Measurements from ENCODE around the gene USP28. TPM values are rescaled to one million over a fixed set of nuclear protein-coding genes. Genes with fewer than 3 reads are reported as not detected.
"Not testable (repeated sequence)": the region's sequence is repeated elsewhere in the genome, so short reads cannot be mapped to it uniquely, and the experiment has no call there.

The USP28 gene
- total and polyA plus RNA-seq, 4 donors, result 8.4 to 28.5 (median 17.5) TPM

GRCh38 chr11:113779496-113779895, 95.9 kb downstream of the USP28 start, which contains the start of gene CLDN25:
TSS of gene CLDN25 (plus strand) at chr11:113779796. CDS start at chr11:113779796, 0 bp downstream.
- 76 to 79% methylated on average over 4 of the region's 4 CpGs for WGBS, 2 donors

GRCh38 chr11:113778111-113778910, 97.1 kb downstream of the USP28 start:
- ATAC-seq (ENCODE audit: low FRiP score) (no peak), DNase-seq (peak in 1 of 2 donors; percentile 53)
- intact Hi-C loops (cut with DNase I), result no loop called here
- WGBS, 2 donors, result 30 to 32% methylated on average over 11 of the region's 11 CpGs
- Histone ChIP-seq H3K4me3 (ENCODE audit: low read length in 2 of 2) (no peak overlapping the region), H3K4me1 (ENCODE audit: control insufficient read depth in 1 of 2, insufficient read depth in 2 of 2, low read length in 2 of 2) (no peaks in the 10 kb centered on the region), H3K27me3 (ENCODE audit: control insufficient read depth in 1 of 2, insufficient read depth in 2 of 2, low read length in 1 of 2) (no peaks in the 10 kb centered on the region), H3K36me3 (ENCODE audit: control insufficient read depth in 1 of 2, insufficient read depth in 2 of 2, low read length in 1 of 2) (no peaks in the 10 kb centered on the region), H3K9me3 (ENCODE audit: control insufficient read depth, low read length) (no peaks in the 10 kb centered on the region), H3K27ac (ENCODE audit: low read depth in 1 of 2, low read length in 2 of 2) (peak overlapping the region; percentile 23 to 83)

More at GRCh38 chr11:113779496-113779895, 95.9 kb downstream of the USP28 start, which contains the start of gene CLDN25:
- Histone ChIP-seq H3K4me3 (ENCODE audit: low read length in 2 of 2) (no peak within 1 kb of the TSS), H3K27ac (ENCODE audit: low read depth in 1 of 2, low read length in 2 of 2) (no peak within 1 kb of the TSS), H3K4me1 (ENCODE audit: control insufficient read depth in 1 of 2, insufficient read depth in 2 of 2, low read length in 2 of 2) (no peaks in the 10 kb centered on the region), H3K9me3 (ENCODE audit: control insufficient read depth, low read length) (no peaks in the 10 kb centered on the region), H3K36me3 (ENCODE audit: control insufficient read depth in 1 of 2, insufficient read depth in 2 of 2, low read length in 1 of 2) (no peaks in the 10 kb centered on the region), H3K27me3 (ENCODE audit: control insufficient read depth in 1 of 2, insufficient read depth in 2 of 2, low read length in 1 of 2) (no peaks in the 10 kb centered on the region)
- intact Hi-C loops (cut with DNase I), result no loop called here
- DNase-seq (no peak), ATAC-seq (ENCODE audit: low FRiP score) (no peak)

- intact Hi-C loops (cut with DNase I), result no loop called here
- Histone ChIP-seq H3K27me3 (ENCODE audit: control insufficient read depth in 1 of 2, insufficient read depth in 2 of 2, low read length in 1 of 2) (no peaks in the 10 kb centered on the region), H3K36me3 (ENCODE audit: control insufficient read depth in 1 of 2, insufficient read depth in 2 of 2, low read length in 1 of 2) (no peaks in the 10 kb centered on the region), H3K4me3 (ENCODE audit: low read length in 2 of 2) (peak overlapping the region in 1 of 2 donors; percentile 65), H3K4me1 (ENCODE audit: control insufficient read depth in 1 of 2, insufficient read depth in 2 of 2, low read length in 2 of 2) (peaks cover 0 to 4% of the 10 kb centered on the region in 2 donors), H3K9me3 (ENCODE audit: control insufficient read depth, low read length) (no peaks in the 10 kb centered on the region), H3K27ac (ENCODE audit: low read depth in 1 of 2, low read length in 2 of 2) (no peak overlapping the region)
- WGBS, 2 donors, result 0 to 2% methylated on average over 1 of the region's 1 CpG
- DNase-seq, result no peak
- no peak for ATAC-seq (ENCODE audit: low FRiP score)
Observed at GRCh38 chr11:113774174-113774503, 101.2 kb downstream of the USP28 start.

GRCh38 chr11:113773416-113774173, 101.8 kb downstream of the USP28 start, which contains the start of gene ZW10:
TSS of gene ZW10 (minus strand) at chr11:113773692. CDS start at chr11:113773666, 26 bp downstream.
- peak; percentile 98 to 99 for DNase-seq
- intact Hi-C loops (cut with DNase I), result no loop called here

GRCh38 chr11:113773092-113773415, 102.3 kb downstream of the USP28 start:
- Histone ChIP-seq H3K9me3 (ENCODE audit: control insufficient read depth, low read length) (no peaks in the 10 kb centered on the region), H3K4me1 (ENCODE audit: control insufficient read depth in 1 of 2, insufficient read depth in 2 of 2, low read length in 2 of 2) (peaks cover 0 to 4% of the 10 kb centered on the region in 2 donors), H3K27ac (ENCODE audit: low read depth in 1 of 2, low read length in 2 of 2) (peak overlapping the region in 1 of 2 donors; percentile 20), H3K4me3 (ENCODE audit: low read length in 2 of 2) (peak overlapping the region; percentile 61 to 82), H3K27me3 (ENCODE audit: control insufficient read depth in 1 of 2, insufficient read depth in 2 of 2, low read length in 1 of 2) (no peaks in the 10 kb centered on the region), H3K36me3 (ENCODE audit: control insufficient read depth in 1 of 2, insufficient read depth in 2 of 2, low read length in 1 of 2) (no peaks in the 10 kb centered on the region)
- peak in 1 of 2 donors; percentile 57 for DNase-seq
- 1 to 2% methylated on average over 10 of the region's 10 CpGs for WGBS, 2 donors
- ATAC-seq (ENCODE audit: low FRiP score), result peak; percentile 64
- intact Hi-C loops (cut with DNase I), result no loop called here

More at GRCh38 chr11:113773416-113774173, 101.8 kb downstream of the USP28 start, which contains the start of gene ZW10:
- peak; percentile 99 for ATAC-seq (ENCODE audit: low FRiP score)
- peaks cover 0 to 4% of the 10 kb centered on the region in 2 donors for H3K4me1 ChIP-seq (ENCODE audit: control insufficient read depth in 1 of 2, insufficient read depth in 2 of 2, low read length in 2 of 2)
- WGBS, 2 donors, result 0 to 1% methylated on average over 46 of the region's 46 CpGs
- no peaks in the 10 kb centered on the region for H3K27me3 ChIP-seq (ENCODE audit: control insufficient read depth in 1 of 2, insufficient read depth in 2 of 2, low read length in 1 of 2)
- peak within 1 kb of the TSS in 1 of 2 donors; percentile 20 for H3K27ac ChIP-seq (ENCODE audit: low read depth in 1 of 2, low read length in 2 of 2)
- H3K9me3 ChIP-seq (ENCODE audit: control insufficient read depth, low read length), result no peaks in the 10 kb centered on the region
- peak within 1 kb of the TSS; percentile 61 to 82 for H3K4me3 ChIP-seq (ENCODE audit: low read length in 2 of 2)
- H3K36me3 ChIP-seq (ENCODE audit: control insufficient read depth in 1 of 2, insufficient read depth in 2 of 2, low read length in 1 of 2), result no peaks in the 10 kb centered on the region

GRCh38 chr11:113771964-113772363, 103.4 kb downstream of the USP28 start:
- Histone ChIP-seq H3K4me1 (ENCODE audit: control insufficient read depth in 1 of 2, insufficient read depth in 2 of 2, low read length in 2 of 2) (peaks cover 0 to 4% of the 10 kb centered on the region in 2 donors), H3K36me3 (ENCODE audit: control insufficient read depth in 1 of 2, insufficient read depth in 2 of 2, low read length in 1 of 2) (no peaks in the 10 kb centered on the region), H3K4me3 (ENCODE audit: low read length in 2 of 2) (no peak overlapping the region), H3K9me3 (ENCODE audit: control insufficient read depth, low read length) (no peaks in the 10 kb centered on the region), H3K27ac (ENCODE audit: low read depth in 1 of 2, low read length in 2 of 2) (no peak overlapping the region), H3K27me3 (ENCODE audit: control insufficient read depth in 1 of 2, insufficient read depth in 2 of 2, low read length in 1 of 2) (no peaks in the 10 kb centered on the region)
- ATAC-seq (ENCODE audit: low FRiP score) (no peak), DNase-seq (no peak)
- WGBS, 2 donors, result 77 to 94% methylated on average over 3 of the region's 3 CpGs
- intact Hi-C loops (cut with DNase I), result no loop called here

GRCh38 chr11:113764527-113765219, 110.7 kb downstream of the USP28 start:
- no peaks in the 10 kb centered on the region for H3K27me3 ChIP-seq (ENCODE audit: control insufficient read depth in 1 of 2, insufficient read depth in 2 of 2, low read length in 1 of 2)
- no peaks in the 10 kb centered on the region for H3K9me3 ChIP-seq (ENCODE audit: control insufficient read depth, low read length)
- no peak overlapping the region for H3K4me3 ChIP-seq (ENCODE audit: low read length in 2 of 2)
- no peaks in the 10 kb centered on the region for H3K4me1 ChIP-seq (ENCODE audit: control insufficient read depth in 1 of 2, insufficient read depth in 2 of 2, low read length in 2 of 2)
- no peak overlapping the region for H3K27ac ChIP-seq (ENCODE audit: low read depth in 1 of 2, low read length in 2 of 2)
- no peak for DNase-seq
- no peak for ATAC-seq (ENCODE audit: low FRiP score)
- intact Hi-C loops (cut with DNase I), result no loop called here
- H3K36me3 ChIP-seq (ENCODE audit: control insufficient read depth in 1 of 2, insufficient read depth in 2 of 2, low read length in 1 of 2), result peaks cover 1 to 3% of the 10 kb centered on the region in 2 donors
- WGBS, 2 donors, result 89 to 93% methylated on average over 2 of the region's 2 CpGs

- H3K9me3 ChIP-seq (ENCODE audit: control insufficient read depth, low read length); DNase-seq; H3K36me3 ChIP-seq (ENCODE audit: control insufficient read depth in 1 of 2, insufficient read depth in 2 of 2, low read length in 1 of 2); H3K27ac ChIP-seq (ENCODE audit: low read depth in 1 of 2, low read length in 2 of 2); intact Hi-C loops (cut with DNase I); ATAC-seq (ENCODE audit: low FRiP score); H3K4me3 ChIP-seq (ENCODE audit: low read length in 2 of 2); H3K4me1 ChIP-seq (ENCODE audit: control insufficient read depth in 1 of 2, insufficient read depth in 2 of 2, low read length in 2 of 2); H3K27me3 ChIP-seq (ENCODE audit: control insufficient read depth in 1 of 2, insufficient read depth in 2 of 2, low read length in 1 of 2): not testable (repeated sequence)
- 92 to 99% methylated on average over 2 of the region's 2 CpGs for WGBS, 2 donors
Observed at GRCh38 chr11:113763040-113763439, 112.3 kb downstream of the USP28 start.
